Activated CD4-positive, alpha-beta T cell treated with anti-CD3 and anti-CD28 coated beads, Interleukin-2, amount 50 U/mL, for 4 hours (primary cell): ENCODE measurements around the gene PPP4C.

Source experiments
- DNase-seq, 2 experiments: peaks; one replicate each; pipeline ENCODE4 v3.0.0-alpha.2; 2020

PPP4C gene

GRCh38 chr16:30083216-30084055, 7.6 kb downstream of the PPP4C start:
- no peak for DNase-seq

GRCh38 chr16:30084096-30084815, 8.5 kb downstream of the PPP4C start:
- DNase-seq = no peak

- DNase-seq = no peak
Measured at GRCh38 chr16:30084816-30085159, 9.0 kb downstream of the PPP4C start.

DNA sequence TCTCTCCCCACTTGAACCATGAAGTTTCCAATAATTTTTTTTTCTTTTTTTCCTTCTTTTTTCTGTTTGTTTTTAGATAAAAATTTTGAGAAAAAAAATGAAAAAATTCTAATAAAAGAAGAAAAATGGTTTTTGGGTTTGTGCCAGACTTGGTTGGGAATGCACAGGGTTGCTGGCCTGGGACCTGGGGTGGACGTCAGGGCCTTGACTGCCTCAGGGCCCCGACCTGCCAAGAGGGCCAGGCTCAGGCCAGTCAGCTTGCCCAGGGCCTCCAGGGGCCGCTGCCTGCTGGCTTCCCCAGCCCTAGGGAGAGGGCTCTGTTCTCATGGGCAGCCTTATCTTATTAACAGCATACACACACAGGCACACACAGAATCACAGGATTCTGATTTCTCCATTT, 9.5 kb downstream of the PPP4C start:
- DNase-seq = no peak

- DNase-seq = no peak
Measured at GRCh38 chr16:30085820-30086219, 10.0 kb downstream of the PPP4C start.

GRCh38 chr16:30086291-30087140, 10.7 kb downstream of the PPP4C start:
- no peak for DNase-seq

DNA sequence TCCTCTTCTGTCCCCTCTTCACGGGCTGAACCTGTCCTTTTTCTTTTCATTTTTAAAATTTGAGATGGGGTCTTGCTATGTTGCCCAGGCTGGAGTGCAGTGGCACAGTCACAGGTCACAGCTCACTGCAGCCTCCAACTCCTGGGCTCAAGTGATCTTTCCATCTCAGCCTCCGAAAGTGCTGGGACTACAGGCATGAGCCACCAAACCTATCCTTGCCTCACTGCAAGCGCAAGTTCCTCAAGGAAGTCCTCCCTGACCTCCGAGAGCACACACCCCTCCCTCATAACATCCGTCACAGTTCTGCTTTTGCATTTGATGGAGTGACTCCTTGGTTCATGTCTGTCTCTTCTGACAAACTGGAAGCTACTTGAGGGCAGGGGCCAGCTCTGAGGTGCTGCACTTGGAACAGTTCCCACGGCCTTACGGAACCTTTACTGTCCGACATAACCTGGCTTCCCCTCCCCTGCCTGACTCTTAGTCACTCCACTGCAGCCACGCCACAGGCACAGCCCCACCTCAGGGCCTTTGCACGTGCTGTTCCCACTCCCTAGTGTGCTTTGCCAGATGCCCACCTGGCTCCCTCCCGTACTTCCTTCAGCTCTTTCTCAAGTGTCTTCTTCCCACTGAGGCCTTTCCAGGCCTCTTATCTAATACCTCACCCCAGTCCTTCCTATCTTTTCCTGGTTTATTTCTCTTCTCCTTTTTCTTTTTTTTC, 11.5 kb downstream of the PPP4C start:
- DNase-seq = no peak

DNA sequence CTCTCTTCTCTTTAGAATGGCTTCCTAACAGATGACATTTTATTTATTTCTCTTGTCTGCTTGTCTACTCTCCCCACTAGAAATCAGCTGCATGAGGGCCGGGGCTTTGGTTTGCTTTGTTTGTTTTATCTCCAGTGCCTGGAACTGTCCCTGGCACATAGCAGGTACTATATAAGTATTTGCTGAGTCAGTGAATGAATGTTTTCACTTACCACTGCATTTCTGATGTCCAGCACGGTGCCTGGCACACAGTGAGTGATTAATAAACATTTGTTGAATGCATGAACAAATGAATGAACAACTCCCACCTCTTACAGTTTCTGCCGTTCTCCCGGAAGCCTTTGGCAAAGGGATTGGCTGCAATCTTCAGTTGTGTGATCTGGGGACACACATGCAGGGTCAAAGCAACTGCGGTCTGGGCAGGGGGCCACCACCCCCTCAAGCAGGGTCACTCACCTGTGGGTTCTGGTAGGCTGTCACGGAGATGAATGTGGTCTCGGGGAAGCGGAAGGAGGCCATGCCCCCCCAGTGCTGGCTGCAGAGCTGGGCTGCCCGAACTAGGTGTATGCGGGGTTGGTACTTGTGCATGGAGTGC, 12.5 kb downstream of the PPP4C start:
- DNase-seq = no peak

GRCh38 chr16:30088832-30089624, 13.2 kb downstream of the PPP4C start:
- DNase-seq = no peak

GRCh38 chr16:30090610-30091331, 15.0 kb downstream of the PPP4C start:
- DNase-seq = no peak

DNA sequence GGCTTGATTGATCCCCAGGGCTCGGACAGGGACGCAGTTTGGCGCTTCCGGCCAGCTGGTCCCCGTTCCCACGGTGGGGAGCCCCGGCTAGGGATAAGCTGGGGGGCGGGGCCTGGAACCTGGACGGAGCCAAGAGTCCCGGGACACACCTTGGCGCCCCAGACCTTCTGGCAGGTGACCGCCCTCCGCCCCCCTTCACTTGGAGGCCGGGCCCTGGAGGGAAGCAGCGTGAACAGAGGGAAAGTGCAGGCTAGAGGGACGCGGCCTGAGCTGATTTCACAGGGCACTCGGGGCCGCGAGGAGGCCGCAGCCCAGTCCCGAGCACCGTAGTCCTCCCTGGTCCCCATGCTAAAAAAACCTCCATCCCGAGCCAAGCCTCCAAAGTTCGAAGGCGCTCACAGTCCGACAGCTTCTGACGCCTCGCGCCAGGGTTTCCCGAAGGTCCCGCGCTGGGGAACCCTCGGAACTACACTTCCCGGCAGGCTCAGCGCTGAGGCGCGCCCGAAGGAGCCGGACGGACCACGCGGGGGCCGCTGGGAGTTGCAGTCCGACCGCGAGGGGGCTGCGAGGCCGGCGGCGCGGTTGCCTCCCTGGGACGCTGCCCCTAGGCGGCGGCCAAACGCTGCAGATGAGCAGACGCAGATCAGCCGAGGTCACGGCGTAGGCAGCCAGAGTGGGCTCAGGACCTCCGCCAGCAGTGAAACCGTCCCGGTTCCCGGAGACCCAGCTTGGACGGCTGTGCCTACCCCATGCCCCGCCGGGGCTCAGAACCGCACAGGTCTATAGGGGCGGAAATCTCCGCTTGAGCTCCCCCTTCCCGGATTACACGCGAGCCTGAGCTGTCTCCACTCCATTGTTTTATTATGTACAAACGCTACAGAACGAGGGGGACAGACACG, 15.9 kb downstream of the PPP4C start, which contains the start of gene TBX6:
Gene TBX6, minus strand, starts transcription at position 451 of the 899 bp plus-strand sequence. CDS start 731 bp downstream, outside the sequence.
- peak; percentile 88 to 89 for DNase-seq

- peak in 1 of 2 experiments; percentile 24 for DNase-seq
Measured at GRCh38 chr16:30092373-30093010, 16.7 kb downstream of the PPP4C start.

GRCh38 chr16:30094541-30095165, 18.9 kb downstream of the PPP4C start:
- DNase-seq = no peak

- no peak for DNase-seq
Measured at GRCh38 chr16:30095166-30096078, 19.6 kb downstream of the PPP4C start.

DNA sequence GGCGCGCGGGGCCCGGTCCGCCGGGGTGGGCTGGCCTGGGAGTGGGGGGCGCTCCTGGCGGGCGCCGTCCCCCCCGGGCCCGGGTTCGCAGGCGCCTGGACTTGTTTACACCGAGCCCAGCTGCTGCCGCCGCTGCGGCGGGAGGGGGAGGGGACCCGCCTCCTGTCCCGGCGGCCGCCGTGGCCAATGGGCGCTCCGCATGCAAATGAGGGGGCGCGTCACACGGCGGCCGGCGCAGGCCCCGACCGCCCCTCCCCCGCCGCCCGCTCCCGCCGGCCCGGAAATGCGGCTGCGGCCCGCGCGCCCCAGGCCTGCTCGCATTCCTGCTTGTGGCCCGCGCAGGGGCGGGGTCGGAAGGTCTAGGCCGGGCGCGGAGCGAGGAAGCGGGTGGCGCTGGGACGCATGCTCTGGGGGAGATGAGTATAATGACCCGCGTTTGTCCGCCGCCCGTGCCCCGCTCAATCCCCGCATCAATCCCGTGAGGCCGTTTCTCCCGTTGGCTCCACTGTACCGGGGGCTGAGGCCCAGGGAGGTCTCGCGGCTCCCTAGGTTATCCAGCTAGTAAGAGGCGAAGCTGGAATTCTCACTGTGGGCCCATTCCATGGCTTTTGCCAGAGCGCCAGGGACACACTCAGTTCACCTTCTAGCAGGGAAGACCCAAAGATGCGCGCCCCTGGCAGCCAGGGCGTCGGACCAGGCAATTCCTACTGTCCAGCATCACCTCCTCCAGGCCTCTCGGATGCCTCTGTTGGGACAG, 20.5 kb downstream of the PPP4C start, which contains the start of gene YPEL3:
Gene YPEL3, minus strand, starts transcription at position 109 of the 757 bp plus-strand sequence. CDS start 731 bp downstream, outside the sequence.
- DNase-seq = peak; percentile 71 to 79

GRCh38 chr16:30096862-30097563, 21.2 kb downstream of the PPP4C start:
- no peak for DNase-seq
